Neural cell (in vitro differentiated cells): Measurements from ENCODE around the gene HIPK1. TPM values are rescaled to one million over a fixed set of nuclear protein-coding genes. Genes with fewer than 3 reads are reported as not detected.

Experiments used
- H2AFZ ChIP-seq: fragments of 200-600, 300-800 bp; sonication (generic), shearing (Covaris generic); 2 replicates; pipeline ENCODE4 v1.6.0; 2014; ENCODE audit warnings: low read depth, mild to moderate bottlenecking, antibody characterized with exemption, low read length, moderate library complexity
- H3F3A ChIP-seq: fragments of 200-600 bp; shearing (Covaris generic); 2 replicates; pipeline ENCODE4 v1.6.1; 2016; ENCODE audit warnings: mild to moderate bottlenecking, moderate library complexity, mixed read lengths, antibody characterized with exemption, low read length; ENCODE audit not compliant: insufficient read depth, poor library complexity, severe bottlenecking
- H3K27ac ChIP-seq: fragments of 200-600, 300-800 bp; sonication (generic), shearing (Covaris generic); 2 replicates; pipeline ENCODE4 v1.5.1; 2014; ENCODE audit warnings: mild to moderate bottlenecking, low read length, moderate library complexity
- H3K27me3 ChIP-seq: fragments of 300-800, 200-600 bp; sonication (generic), shearing (Covaris generic); 2 replicates; pipeline ENCODE4 v1.6.0; 2014; ENCODE audit warnings: mild to moderate bottlenecking, low read depth, low read length, moderate library complexity; ENCODE audit not compliant: insufficient read depth
- H3K36me3 ChIP-seq: fragments of 300-800, 200-600 bp; sonication (generic), shearing (Covaris generic); 2 replicates; pipeline ENCODE4 v1.5.1; 2014; ENCODE audit warnings: mild to moderate bottlenecking, antibody characterized with exemption, low read length, moderate library complexity; ENCODE audit not compliant: insufficient read depth
- H3K4me2 ChIP-seq: fragments of 300-800, 200-600 bp; sonication (generic), shearing (Covaris generic); 2 replicates; pipeline ENCODE4 v1.6.0; 2014; ENCODE audit warnings: mild to moderate bottlenecking, low read length
- H3K4me3 ChIP-seq: fragments of 300-800, 200-600 bp; sonication (generic), shearing (Covaris generic); 2 replicates; pipeline ENCODE4 v1.5.1; 2014; ENCODE audit warnings: mild to moderate bottlenecking, low read length, moderate library complexity
- H3K79me2 ChIP-seq: fragments of 200-600 bp; shearing (Covaris generic); replicated peaks from 2 replicates; pipeline ENCODE4 v1.6.0; 2014; ENCODE audit warnings: mild to moderate bottlenecking, low read length, moderate library complexity; ENCODE audit not compliant: insufficient read depth
- H3K9ac ChIP-seq: fragments of 300-800, 200-600 bp; sonication (generic), shearing (Covaris generic); 2 replicates; pipeline ENCODE4 v1.6.1; 2016; ENCODE audit warnings: mild to moderate bottlenecking, low read length, mixed read lengths
- H3K9me2 ChIP-seq: fragments of 200-600 bp; shearing (Covaris generic); 2 replicates; pipeline ENCODE4 v1.6.1; 2016; ENCODE audit warnings: mild to moderate bottlenecking, low read length, mixed read lengths; ENCODE audit not compliant: insufficient read depth
- H3K9me3 ChIP-seq: fragments of 200-600, 300-800 bp; sonication (generic), shearing (Covaris generic); 2 replicates; pipeline ENCODE4 v1.6.1; 2016; ENCODE audit warnings: mild to moderate bottlenecking, mixed run types, low read length, moderate library complexity, mixed read lengths
- H4K20me1 ChIP-seq: fragments of 200-600 bp; shearing (Covaris generic); 2 replicates; pipeline ENCODE4 v1.6.1; 2016; ENCODE audit warnings: mild to moderate bottlenecking, mixed run types; ENCODE audit not compliant: insufficient read depth
- EP300 ChIP-seq: fragments of 450-650 bp; conservative IDR thresholded peaks from 2 replicates; pipeline ENCODE4 v1.6.1; 2014; ENCODE audit warnings: antibody characterized with exemption, mild to moderate bottlenecking, moderate library complexity; ENCODE audit not compliant: poor library complexity, severe bottlenecking
- EZH2 ChIP-seq: fragments of 200-600, 300-800 bp; shearing (Covaris generic), sonication (generic); IDR thresholded peaks from 2 replicates; pipeline ENCODE4 v1.6.1; 2014; ENCODE audit warnings: antibody characterized with exemption, low read length, borderline replicate concordance, mild to moderate bottlenecking; ENCODE audit not compliant: insufficient read depth, poor library complexity, severe bottlenecking
- MXI1 ChIP-seq: fragments of 450-650 bp; conservative IDR thresholded peaks from 2 replicates; pipeline ENCODE4 v1.6.1; 2014; ENCODE audit warnings: antibody characterized with exemption, mild to moderate bottlenecking; ENCODE audit not compliant: poor library complexity, severe bottlenecking
- POLR2AphosphoS5 ChIP-seq: IDR thresholded peaks from 2 replicates; pipeline ENCODE4 v1.6.1; 2012
- RAD21 ChIP-seq: fragments of 450-650 bp; conservative IDR thresholded peaks from 2 replicates; pipeline ENCODE4 v1.6.1; 2014; ENCODE audit warnings: antibody characterized with exemption, mild to moderate bottlenecking, moderate library complexity
- SMC3 ChIP-seq: fragments of 450-650 bp; conservative IDR thresholded peaks from 2 replicates; pipeline ENCODE4 v1.6.1; 2014; ENCODE audit warnings: antibody characterized with exemption, mild to moderate bottlenecking, moderate library complexity; ENCODE audit not compliant: poor library complexity
- TAF1 ChIP-seq: IDR thresholded peaks from 2 replicates; pipeline ENCODE4 v1.6.1; 2012; ENCODE audit warnings: low read depth
- polyA plus RNA-seq: library from polyadenylated mRNA; depleted of rRNA; stranded (reverse); fragments of >200 nt; gene quantifications from 2 replicates; pipeline ENCODE4 v1.2.3, GENCODE V29; 2014
- TF ChIP-seq, protein P1 (sequence below): fragments of 450-650 bp; IDR thresholded peaks from 2 replicates; pipeline ENCODE4 v1.5.1; 2014; ENCODE audit warnings: antibody characterized with exemption, mild to moderate bottlenecking, moderate library complexity; ENCODE audit not compliant: poor library complexity, severe bottlenecking
- TF ChIP-seq, protein P2 (sequence below): IDR thresholded peaks from 2 replicates; pipeline ENCODE4 v1.6.1; 2012; ENCODE audit warnings: borderline replicate concordance

The HIPK1 gene
- polyA plus RNA-seq, 1 donor from 2014 or later: 22.9 TPM

DNA sequence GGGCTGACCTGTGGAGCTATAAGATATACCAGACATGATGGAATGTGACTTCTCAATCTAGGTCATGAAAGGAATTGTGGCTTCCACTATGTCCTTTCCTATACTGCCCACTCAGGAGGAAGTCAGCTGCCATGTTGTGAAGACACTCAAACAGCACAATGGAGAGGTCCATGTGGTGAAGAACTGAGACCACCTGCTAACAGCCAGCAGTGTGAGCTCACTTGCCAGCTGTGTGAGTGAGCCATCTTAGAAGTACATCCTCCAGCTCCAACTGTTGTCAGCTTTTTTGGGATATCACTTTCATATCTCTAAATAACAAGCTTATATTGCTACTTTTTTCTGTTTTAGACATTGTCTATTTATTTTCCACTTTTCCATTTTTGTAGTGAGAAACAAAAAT is 79.9 kb downstream of the HIPK1 start:
- no peaks in the 10 kb centered on the region for H3K36me3 ChIP-seq
- H4K20me1 ChIP-seq: no peaks in the 10 kb centered on the region
- H2AFZ ChIP-seq: no peak overlapping the region
- H3K9me3 ChIP-seq: no peaks in the 10 kb centered on the region
- H3K4me3 ChIP-seq: no peak overlapping the region
- no peak overlapping the region for H3K4me2 ChIP-seq
- no peaks in the 10 kb centered on the region for H3K27me3 ChIP-seq
- H3K9ac ChIP-seq: no peak overlapping the region
- TF ChIP-seq TAF1: no peak
- no peak for TF ChIP-seq POLR2AphosphoS5
- TF ChIP-seq, protein P1, sequence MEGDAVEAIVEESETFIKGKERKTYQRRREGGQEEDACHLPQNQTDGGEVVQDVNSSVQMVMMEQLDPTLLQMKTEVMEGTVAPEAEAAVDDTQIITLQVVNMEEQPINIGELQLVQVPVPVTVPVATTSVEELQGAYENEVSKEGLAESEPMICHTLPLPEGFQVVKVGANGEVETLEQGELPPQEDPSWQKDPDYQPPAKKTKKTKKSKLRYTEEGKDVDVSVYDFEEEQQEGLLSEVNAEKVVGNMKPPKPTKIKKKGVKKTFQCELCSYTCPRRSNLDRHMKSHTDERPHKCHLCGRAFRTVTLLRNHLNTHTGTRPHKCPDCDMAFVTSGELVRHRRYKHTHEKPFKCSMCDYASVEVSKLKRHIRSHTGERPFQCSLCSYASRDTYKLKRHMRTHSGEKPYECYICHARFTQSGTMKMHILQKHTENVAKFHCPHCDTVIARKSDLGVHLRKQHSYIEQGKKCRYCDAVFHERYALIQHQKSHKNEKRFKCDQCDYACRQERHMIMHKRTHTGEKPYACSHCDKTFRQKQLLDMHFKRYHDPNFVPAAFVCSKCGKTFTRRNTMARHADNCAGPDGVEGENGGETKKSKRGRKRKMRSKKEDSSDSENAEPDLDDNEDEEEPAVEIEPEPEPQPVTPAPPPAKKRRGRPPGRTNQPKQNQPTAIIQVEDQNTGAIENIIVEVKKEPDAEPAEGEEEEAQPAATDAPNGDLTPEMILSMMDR: no peak
- TF ChIP-seq EP300: no peak
- no peak for TF ChIP-seq EZH2
- TF ChIP-seq MXI1: no peak
- no peak for TF ChIP-seq RAD21
- TF ChIP-seq, protein P2, sequence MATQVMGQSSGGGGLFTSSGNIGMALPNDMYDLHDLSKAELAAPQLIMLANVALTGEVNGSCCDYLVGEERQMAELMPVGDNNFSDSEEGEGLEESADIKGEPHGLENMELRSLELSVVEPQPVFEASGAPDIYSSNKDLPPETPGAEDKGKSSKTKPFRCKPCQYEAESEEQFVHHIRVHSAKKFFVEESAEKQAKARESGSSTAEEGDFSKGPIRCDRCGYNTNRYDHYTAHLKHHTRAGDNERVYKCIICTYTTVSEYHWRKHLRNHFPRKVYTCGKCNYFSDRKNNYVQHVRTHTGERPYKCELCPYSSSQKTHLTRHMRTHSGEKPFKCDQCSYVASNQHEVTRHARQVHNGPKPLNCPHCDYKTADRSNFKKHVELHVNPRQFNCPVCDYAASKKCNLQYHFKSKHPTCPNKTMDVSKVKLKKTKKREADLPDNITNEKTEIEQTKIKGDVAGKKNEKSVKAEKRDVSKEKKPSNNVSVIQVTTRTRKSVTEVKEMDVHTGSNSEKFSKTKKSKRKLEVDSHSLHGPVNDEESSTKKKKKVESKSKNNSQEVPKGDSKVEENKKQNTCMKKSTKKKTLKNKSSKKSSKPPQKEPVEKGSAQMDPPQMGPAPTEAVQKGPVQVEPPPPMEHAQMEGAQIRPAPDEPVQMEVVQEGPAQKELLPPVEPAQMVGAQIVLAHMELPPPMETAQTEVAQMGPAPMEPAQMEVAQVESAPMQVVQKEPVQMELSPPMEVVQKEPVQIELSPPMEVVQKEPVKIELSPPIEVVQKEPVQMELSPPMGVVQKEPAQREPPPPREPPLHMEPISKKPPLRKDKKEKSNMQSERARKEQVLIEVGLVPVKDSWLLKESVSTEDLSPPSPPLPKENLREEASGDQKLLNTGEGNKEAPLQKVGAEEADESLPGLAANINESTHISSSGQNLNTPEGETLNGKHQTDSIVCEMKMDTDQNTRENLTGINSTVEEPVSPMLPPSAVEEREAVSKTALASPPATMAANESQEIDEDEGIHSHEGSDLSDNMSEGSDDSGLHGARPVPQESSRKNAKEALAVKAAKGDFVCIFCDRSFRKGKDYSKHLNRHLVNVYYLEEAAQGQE: no peak
- no peak for TF ChIP-seq SMC3
- no peaks in the 10 kb centered on the region for H3F3A ChIP-seq
- H3K79me2 ChIP-seq: no peaks in the 10 kb centered on the region
- no peak overlapping the region for H3K27ac ChIP-seq
- no peaks in the 10 kb centered on the region for H3K9me2 ChIP-seq

DNA sequence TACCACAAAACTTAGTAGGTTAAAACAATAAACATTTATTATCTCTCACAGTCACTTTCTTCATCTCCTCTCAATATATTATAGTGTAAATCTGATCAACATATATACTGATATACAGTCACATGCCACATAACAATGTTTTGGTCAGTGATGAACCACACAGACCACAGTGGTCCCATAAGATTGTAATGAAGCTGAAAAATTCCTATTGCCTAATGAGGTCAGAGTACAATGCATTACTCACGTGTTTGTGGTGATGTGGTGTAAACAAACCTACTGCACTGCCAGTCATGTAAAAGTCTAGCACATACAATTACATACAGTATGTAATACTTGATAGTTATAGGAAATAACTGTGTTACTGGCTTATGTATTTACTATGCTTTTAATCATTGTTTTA is 80.3 kb downstream of the HIPK1 start:
- no peak for TF ChIP-seq EP300
- no peaks in the 10 kb centered on the region for H3K9me2 ChIP-seq
- H3K79me2 ChIP-seq: no peaks in the 10 kb centered on the region
- H3K4me3 ChIP-seq: no peak overlapping the region
- no peak overlapping the region for H2AFZ ChIP-seq
- no peaks in the 10 kb centered on the region for H3K27me3 ChIP-seq
- no peaks in the 10 kb centered on the region for H3K36me3 ChIP-seq
- no peaks in the 10 kb centered on the region for H4K20me1 ChIP-seq
- H3K9me3 ChIP-seq: no peaks in the 10 kb centered on the region
- H3K4me2 ChIP-seq: no peak overlapping the region
- H3F3A ChIP-seq: no peaks in the 10 kb centered on the region
- no peak overlapping the region for H3K27ac ChIP-seq
- H3K9ac ChIP-seq: no peak overlapping the region
